HG03565 (cell line): Measurements from ENCODE around the gene SEC11C.

ENCODE experiments used
- ATAC-seq: cut with Tn5 transposase; IDR thresholded peaks from one replicate; pipeline ENCODE4 v1.9.1; 2021; ENCODE audit warnings: mild to moderate bottlenecking, moderate library complexity; ENCODE audit not compliant: unreplicated experiment

Gene SEC11C

DNA sequence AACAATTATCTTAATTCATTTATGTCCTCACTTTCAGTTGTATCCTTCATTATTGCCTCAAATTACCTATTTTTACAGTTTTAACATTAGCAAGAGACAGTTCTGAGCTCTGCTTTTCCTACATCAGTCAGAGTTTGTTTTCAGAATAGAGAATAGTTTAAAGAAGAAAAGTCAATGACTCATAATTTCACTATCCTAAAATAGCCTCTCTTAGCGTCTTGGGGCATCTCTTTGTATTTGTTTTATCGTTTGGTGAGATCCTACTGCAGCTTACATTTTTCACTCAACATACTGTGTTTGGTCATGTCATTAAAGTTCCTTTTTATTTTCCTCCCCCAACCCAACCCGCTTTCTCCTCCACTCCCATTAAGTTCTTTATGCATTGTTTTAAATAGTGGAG is 3.8 kb downstream of the SEC11C start:
- ATAC-seq = peak; percentile 9

DNA sequence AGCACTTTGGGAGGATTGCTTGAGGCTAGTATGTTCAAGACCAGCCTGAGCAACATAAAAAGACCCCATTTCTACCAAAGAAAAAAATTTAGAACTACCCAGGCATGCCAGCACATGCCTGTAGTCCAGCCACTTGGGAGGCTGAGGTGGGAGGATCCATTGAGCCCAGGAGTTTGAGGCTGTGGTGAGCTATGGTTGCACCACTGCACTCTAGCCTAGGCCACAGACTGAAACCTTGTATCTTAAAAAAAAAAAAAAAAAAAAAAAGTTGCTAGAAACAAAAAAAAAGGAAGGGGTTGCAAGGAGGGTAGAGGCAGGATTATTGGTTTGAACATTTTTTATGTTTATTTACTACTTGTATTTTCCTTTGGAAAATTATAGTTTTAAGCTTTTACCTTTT is 4.8 kb downstream of the SEC11C start:
- ATAC-seq = no peak

DNA sequence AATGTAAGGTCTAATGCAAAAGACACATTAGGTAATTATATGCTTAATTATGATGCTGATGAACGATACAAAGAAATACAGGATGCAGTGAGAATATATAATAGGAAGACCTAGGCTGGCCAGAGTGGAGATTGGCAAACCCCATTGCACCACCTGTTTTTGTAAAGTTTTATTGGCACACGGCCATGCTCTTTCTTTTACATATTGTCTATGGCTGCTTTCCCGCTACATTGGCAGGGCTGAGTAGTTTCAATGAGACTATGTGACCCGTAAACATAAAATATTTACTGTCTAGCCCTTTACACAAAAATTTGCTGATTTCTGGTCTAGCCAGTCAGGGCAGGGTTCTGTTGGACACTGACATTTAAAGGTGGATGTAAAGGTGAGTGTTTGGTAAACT is 5.4 kb downstream of the SEC11C start:
- no peak for ATAC-seq

DNA sequence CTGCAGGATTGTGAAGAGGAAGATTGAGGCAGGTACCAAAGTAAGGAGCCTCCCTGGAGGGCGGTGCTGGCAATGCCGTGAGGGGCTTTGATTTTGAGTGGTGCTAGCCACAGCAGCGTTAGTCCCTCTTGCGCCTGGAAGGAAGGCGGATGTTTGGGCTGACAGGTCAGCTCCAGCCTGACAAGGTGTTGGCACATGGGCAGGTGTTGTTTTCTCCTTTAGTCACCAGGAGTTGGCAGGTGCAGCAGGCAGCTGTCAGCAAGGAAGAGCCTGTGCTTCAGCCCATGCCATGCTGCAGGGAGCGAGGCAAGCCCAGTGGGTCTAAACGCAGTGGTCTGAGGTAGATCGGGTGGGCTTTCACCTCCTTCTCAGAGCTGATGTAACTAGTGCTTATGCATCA is 8.5 kb downstream of the SEC11C start:
- ATAC-seq = no peak

- no peak for ATAC-seq
Measured at GRCh38 chr18:59149007-59149406, 9.3 kb downstream of the SEC11C start.

DNA sequence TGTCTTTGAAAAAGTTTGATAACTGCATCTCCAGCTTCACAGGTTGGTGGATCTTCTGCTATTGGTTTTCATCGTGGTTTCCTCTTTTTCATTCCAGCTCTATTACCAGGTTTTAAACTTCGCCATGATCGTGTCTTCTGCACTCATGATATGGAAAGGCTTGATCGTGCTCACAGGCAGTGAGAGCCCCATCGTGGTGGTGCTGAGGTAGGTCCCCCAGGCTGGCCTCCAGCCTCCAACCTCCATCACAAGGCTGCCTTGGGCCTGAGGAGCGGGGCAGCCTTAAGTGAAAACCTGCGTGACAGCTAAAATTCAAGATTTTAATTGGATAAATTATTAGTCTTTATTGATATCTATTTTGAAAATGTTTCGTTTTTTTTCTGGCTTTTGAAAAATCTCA is 9.7 kb downstream of the SEC11C start:
- no peak for ATAC-seq

DNA sequence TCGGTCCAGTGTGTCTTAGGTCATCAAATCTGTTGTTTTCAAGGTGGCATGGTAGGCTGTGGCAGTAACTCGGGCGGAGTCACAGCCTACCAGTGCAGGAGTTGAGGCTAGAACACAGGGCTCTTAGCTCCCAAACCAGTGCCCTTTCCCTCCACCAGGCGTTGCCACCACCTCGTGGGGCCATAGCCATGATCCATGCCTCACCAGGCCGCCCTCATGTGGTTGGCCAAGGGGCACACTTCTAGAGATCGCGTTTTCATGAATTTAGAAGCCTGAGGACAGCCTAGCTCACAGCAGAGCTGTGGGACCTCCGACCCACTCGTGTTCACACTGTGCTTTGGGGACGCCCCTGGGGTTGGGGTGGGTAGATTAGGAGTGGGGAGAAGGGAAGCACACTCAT is 10.6 kb downstream of the SEC11C start:
- ATAC-seq = no peak

DNA sequence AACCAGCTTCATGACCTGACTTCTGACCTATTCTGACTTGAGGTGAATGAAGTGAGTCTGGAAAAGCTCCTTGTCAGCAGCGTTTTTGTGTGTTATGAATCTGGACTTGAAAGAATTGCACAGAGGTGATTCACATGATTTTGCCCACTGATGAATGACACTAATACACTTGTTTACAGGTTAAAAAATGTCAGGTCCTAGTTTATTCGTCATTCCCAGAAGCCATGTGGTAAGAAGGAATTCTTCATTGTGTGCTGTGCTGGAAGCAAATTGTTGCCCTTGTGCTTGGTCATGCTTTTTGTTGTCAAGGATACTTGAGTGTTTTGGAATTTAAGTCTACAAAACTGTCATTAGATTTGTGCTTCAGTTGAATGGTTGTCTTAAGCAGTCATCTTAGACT is 15.5 kb downstream of the SEC11C start:
- no peak for ATAC-seq

- no peak for ATAC-seq
Measured at GRCh38 chr18:59156316-59156715, 16.6 kb downstream of the SEC11C start.

DNA sequence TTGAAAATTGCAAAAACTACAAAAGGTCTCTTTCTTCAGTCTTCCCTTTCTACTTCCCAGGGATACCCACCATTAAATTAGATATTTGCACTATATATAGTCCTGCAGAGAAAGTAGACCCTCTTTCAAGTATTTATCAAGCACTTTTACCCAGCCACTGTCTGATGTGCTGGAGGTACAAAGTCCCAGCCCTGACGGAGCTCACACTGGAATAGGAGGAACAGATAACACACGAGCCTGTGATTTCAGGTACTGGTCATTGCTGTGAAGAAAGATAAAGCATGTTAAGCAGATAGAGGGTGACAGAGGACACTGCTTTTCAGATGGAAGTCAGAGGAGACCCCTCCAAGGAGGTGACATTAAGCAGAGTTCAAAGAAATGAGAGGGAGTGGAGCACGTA is 19.6 kb downstream of the SEC11C start:
- ATAC-seq = no peak

GRCh38 chr18:59159986-59160385 is 20.3 kb downstream of the SEC11C start:
- no peak for ATAC-seq

DNA sequence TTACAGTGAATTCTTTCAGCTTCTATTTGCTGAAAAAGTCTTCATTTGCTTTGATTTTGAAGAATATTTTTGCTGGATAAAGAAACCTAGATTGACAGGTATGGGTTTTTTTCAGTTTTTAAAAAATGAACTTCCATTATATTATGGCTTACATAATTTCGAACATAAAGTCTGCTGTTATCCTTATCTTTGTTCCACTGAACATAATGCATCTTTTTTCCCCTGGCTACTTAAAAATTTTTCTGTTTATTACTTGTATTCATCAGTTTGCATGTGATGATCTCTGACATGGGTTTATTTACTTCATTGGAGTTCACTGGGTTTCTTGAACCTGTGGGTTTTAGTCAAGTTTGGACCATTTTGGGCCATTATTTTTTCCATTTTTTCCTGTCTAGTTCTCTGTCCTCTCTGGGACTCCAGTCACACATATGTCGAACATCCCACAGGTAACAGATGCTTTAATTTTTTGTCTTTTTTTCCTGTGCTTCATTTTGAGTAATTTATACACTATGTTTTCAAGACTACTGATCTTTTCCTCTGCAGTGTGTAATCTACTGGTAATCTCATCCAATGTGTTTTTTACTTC is 33.1 kb downstream of the SEC11C start:
- no peak for ATAC-seq

DNA sequence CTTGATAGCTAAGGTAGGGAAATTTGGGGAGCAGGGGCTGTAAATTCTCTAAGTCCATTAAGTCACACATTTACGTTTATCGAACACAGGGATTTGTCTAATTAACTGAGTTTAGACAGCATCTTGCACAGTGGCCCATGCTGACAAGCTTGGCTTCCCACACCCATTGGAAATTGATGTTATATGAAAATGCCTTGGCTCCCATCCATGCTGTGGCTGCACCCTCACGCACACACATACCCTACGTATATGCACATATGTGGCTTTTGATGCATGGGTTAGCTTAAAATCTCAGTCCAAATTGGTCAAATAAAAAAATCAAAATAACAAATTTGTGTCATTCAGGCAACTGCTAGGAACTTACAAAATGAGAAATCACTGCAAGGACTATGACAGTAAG is 37.8 kb downstream of the SEC11C start:
- ATAC-seq = no peak

DNA sequence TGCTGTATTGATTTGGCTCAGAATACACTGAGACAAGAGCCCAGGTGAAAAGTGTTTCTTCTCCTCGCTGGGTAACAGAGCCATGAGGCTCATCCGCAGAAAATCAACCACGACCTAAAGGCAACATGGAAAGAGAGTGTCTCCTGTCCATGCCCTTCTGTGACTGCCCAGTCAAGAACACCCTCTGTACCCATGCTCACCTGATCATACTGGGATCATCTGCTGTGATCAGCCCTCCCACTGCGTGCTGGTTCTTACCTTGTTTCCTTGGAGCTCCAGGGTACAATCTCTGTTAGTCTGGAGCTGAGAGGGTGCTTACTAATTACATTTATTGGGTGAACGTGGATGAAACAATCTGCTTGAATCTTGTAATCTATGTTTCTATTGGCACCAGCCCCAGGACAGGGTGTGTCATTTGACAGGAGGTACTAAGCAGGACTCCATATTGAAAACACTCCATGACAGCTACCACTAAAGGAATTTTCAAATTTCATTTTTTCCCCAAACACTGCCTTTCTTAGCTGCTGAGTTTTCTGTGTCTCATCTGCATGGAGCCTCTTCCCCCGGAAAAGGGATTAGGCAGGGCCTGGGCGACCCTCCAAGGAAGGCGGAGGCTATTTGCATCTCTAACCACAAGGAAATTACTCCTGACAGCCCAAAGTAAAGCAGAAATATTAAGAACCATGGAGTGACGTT is 40.6 kb downstream of the SEC11C start:
- no peak for ATAC-seq

- ATAC-seq = no peak
Measured at GRCh38 chr18:59182673-59183072, 43.0 kb downstream of the SEC11C start.

GRCh38 chr18:59189008-59189407 is 49.3 kb downstream of the SEC11C start:
- no peak for ATAC-seq

DNA sequence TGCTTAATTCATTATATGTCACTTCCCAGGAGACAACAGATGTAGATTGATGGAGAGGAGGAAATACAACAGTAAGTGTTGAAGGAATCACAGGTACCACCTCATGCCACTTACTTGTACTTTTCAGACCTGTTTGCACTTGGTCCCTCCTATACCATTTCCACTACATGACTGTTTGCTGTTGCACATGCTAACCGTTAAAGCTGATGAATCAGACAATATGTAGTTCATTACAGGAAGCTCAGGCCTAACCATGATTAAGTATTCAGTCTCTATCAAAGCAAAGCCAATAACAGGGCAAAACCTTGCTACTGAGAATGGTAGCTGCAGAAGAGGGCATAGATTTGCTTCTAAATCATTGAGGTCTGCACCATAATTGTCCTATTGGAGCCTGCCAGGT is 50.1 kb downstream of the SEC11C start:
- no peak for ATAC-seq

DNA sequence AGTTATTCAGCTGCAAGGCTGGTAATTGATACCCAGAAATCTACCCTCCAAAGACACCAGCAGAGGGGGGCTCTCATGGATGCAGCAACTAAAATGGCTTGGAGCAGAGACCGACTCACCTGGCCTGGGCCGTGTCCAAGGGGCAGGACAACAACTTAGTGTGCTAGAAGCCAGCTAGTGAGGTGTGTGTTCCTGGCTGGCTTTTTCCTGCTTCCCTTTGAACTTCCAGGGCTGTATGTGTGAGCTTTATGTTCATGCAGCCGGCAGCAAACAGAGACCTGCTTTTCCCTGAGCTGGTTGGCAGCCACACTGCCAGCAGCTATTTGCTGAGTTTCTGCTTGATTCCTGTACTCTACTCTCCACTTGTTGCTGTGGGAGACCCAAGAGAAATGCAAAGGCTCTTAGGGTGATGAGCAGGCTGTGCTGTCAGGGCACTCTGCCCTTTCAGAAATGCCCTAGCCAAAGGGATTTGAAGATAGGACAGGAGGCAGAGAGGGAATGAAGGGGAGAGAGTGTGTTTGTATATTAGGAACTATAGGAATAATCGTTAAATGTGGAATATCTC is 56.6 kb downstream of the SEC11C start:
- ATAC-seq = no peak

GRCh38 chr18:59197636-59198035 is 58.0 kb downstream of the SEC11C start:
- ATAC-seq = no peak

DNA sequence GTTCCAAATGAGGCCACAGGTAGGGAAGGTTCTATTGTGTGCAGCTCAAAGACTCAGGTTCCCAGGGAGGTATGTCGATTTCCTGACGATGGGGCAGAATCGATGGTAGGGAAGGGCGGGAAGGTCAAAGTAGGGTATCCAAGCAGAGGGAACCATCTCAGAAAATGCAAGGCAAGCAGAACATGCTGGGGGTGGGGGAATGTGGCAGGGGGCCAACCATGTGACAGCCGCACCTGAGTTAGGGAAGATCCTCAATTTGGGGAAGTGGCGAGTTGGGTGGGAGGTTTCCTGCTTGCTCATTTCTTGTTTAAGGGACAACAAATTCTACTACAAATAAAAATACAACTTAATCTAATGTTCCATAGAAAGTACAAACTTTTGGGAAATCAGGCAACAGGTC is 58.5 kb downstream of the SEC11C start:
- ATAC-seq = no peak

GRCh38 chr18:59200787-59201186 is 61.1 kb downstream of the SEC11C start:
- ATAC-seq = no peak

GRCh38 chr18:59202258-59202820 is 62.7 kb downstream of the SEC11C start:
- ATAC-seq = no peak
